ENCODE results near the gene ALCAM.

- TF ChIP-seq POLR2A (IDR thresholded peaks at IDR 0.05) (no peak), POLR2AphosphoS5 (IDR thresholded peaks at IDR 0.05) (no peak), EP300 (IDR thresholded peaks at IDR 0.05; ENCODE audit: low read depth) (no peak), CTCF (IDR thresholded peaks at IDR 0.05) (no peak)
Observed at GRCh38 chr3:105394177-105394576, 27.5 kb downstream of the ALCAM start.

All from transverse colon (tissue), 4 donors.